H9 (cell line): ENCODE results near the gene LINGO4. TPM values are rescaled to one million over a fixed set of nuclear protein-coding genes. Genes with fewer than 3 reads are reported as not detected.

Experiments
- DNase-seq: peaks from one replicate; pipeline ENCODE4 v3.0.0-alpha.2; 2017
- H2AFZ ChIP-seq: one replicate; pipeline ENCODE4 v1.6.1; 2013; ENCODE audit warnings: mild to moderate bottlenecking, low read length, control low read depth, moderate library complexity
- H2AK5ac ChIP-seq: 2 replicates; pipeline ENCODE4 v1.6.1; 2013; ENCODE audit warnings: low read length, control low read depth, mixed read lengths; ENCODE audit not compliant: insufficient read length
- H2BK120ac ChIP-seq: one replicate; pipeline ENCODE4 v1.6.1; 2013; ENCODE audit warnings: low read depth, mild to moderate bottlenecking, low read length, control low read depth, inconsistent platforms; ENCODE audit not compliant: poor library complexity, severe bottlenecking
- H2BK12ac ChIP-seq: 2 replicates; pipeline ENCODE4 v1.6.1; 2013; ENCODE audit warnings: low read length, control low read depth, mixed read lengths, low read depth; ENCODE audit not compliant: insufficient read length
- H2BK15ac ChIP-seq: 2 replicates; pipeline ENCODE4 v1.6.1; 2013; ENCODE audit warnings: low read depth, low read length, control low read depth
- H2BK20ac ChIP-seq: one replicate; pipeline ENCODE4 v1.6.1; 2013; ENCODE audit warnings: low read depth, mild to moderate bottlenecking, low read length, control low read depth, inconsistent platforms; ENCODE audit not compliant: poor library complexity, severe bottlenecking
- H2BK5ac ChIP-seq: 2 replicates; pipeline ENCODE4 v1.6.1; 2013; ENCODE audit warnings: low read length, control low read depth, mixed read lengths; ENCODE audit not compliant: insufficient read length
- H3K14ac ChIP-seq: 2 replicates; pipeline ENCODE4 v1.6.1; 2013; ENCODE audit warnings: low read length, control low read depth; ENCODE audit not compliant: insufficient read depth
- H3K18ac ChIP-seq: 2 replicates; pipeline ENCODE4 v1.6.1; 2013; ENCODE audit warnings: low read depth, mild to moderate bottlenecking, mixed read lengths, low read length, control low read depth; ENCODE audit not compliant: insufficient read length
- H3K23ac ChIP-seq: 2 replicates; pipeline ENCODE4 v1.6.1; 2013; ENCODE audit warnings: low read length, control low read depth, mixed read lengths, low read depth; ENCODE audit not compliant: insufficient read length
- H3K23me2 ChIP-seq: 2 replicates; pipeline ENCODE4 v1.6.1; 2013; ENCODE audit warnings: low read depth, mild to moderate bottlenecking, mixed read lengths, low read length, control low read depth; ENCODE audit not compliant: insufficient read length, poor library complexity, severe bottlenecking
- H3K27ac ChIP-seq: 2 replicates; pipeline ENCODE4 v1.5.1; 2013; ENCODE audit warnings: low read length, control low read depth, mixed read lengths, low read depth; ENCODE audit not compliant: insufficient read length
- H3K27me3 ChIP-seq: 2 replicates; pipeline ENCODE4 v1.6.1; 2013; ENCODE audit warnings: low read length, control low read depth, inconsistent platforms; ENCODE audit not compliant: insufficient read depth
- H3K4ac ChIP-seq: 2 replicates; pipeline ENCODE4 v1.6.1; 2013; ENCODE audit warnings: low read depth, mild to moderate bottlenecking, control low read depth, inconsistent platforms, low read length, moderate library complexity
- H3K4me1 ChIP-seq: 2 replicates; pipeline ENCODE4 v1.6.1; 2013; ENCODE audit warnings: low read length, control low read depth, inconsistent platforms; ENCODE audit not compliant: insufficient read depth
- H3K4me2 ChIP-seq: 2 replicates; pipeline ENCODE4 v1.6.1; 2013; ENCODE audit warnings: low read length, control low read depth, mixed read lengths; ENCODE audit not compliant: insufficient read length, insufficient read depth
- H3K56ac ChIP-seq: 2 replicates; pipeline ENCODE4 v1.6.1; 2013; ENCODE audit warnings: low read depth, mild to moderate bottlenecking, mixed read lengths, low read length, control low read depth; ENCODE audit not compliant: insufficient read length
- H3K79me1 ChIP-seq: 2 replicates; pipeline ENCODE4 v1.6.1; 2013; ENCODE audit warnings: low read depth, mild to moderate bottlenecking, moderate library complexity, low read length, control low read depth, inconsistent platforms; ENCODE audit not compliant: insufficient read depth, poor library complexity, severe bottlenecking
- H3K79me2 ChIP-seq: 2 replicates; pipeline ENCODE4 v1.6.1; 2013; ENCODE audit warnings: low read length, control low read depth, inconsistent platforms; ENCODE audit not compliant: insufficient read depth
- H3K9ac ChIP-seq: 2 replicates; pipeline ENCODE4 v1.6.1; 2013; ENCODE audit warnings: low read length, control low read depth, mixed read lengths; ENCODE audit not compliant: insufficient read length; ENCODE audit errors: extremely low read depth
- H3K9me3 ChIP-seq: one replicate; pipeline ENCODE4 v1.6.1; 2013; ENCODE audit warnings: low read depth, low read length, inconsistent platforms; ENCODE audit not compliant: control insufficient read depth
- H3T11ph ChIP-seq: one replicate; pipeline ENCODE4 v1.6.1; 2013; ENCODE audit warnings: mild to moderate bottlenecking, low read length, control low read depth, inconsistent platforms
- H4K20me1 ChIP-seq: one replicate; pipeline ENCODE4 v1.6.1; 2013; ENCODE audit not compliant: control insufficient read depth, insufficient read length, insufficient read depth
- H4K5ac ChIP-seq: 2 replicates; pipeline ENCODE4 v1.6.1; 2013; ENCODE audit warnings: low read depth, mild to moderate bottlenecking, mixed read lengths, low read length, control low read depth; ENCODE audit not compliant: insufficient read length
- H4K8ac ChIP-seq: replicated peaks from 2 replicates; pipeline ENCODE4 v1.6.1; 2013; ENCODE audit warnings: low read length, control low read depth, mixed read lengths, low read depth; ENCODE audit not compliant: insufficient read length
- H4K91ac ChIP-seq: 2 replicates; pipeline ENCODE4 v1.6.1; 2013; ENCODE audit warnings: low read depth, mild to moderate bottlenecking, moderate library complexity, mixed read lengths, low read length, control low read depth; ENCODE audit not compliant: insufficient read length
- H3K27ac Mint-ChIP-seq, 3 experiments: 2 replicates in 2 of 3; 3 replicates in 1 of 3; pipeline ENCODE4 v1.8.0; 2020 to 2021; ENCODE audit warnings: mixed read lengths in 3 of 3, mild to moderate bottlenecking in 1 of 3, moderate library complexity in 1 of 3
- H3K27me3 Mint-ChIP-seq: 2 replicates; pipeline ENCODE4 v1.8.0; 2021; ENCODE audit warnings: low read depth, mild to moderate bottlenecking, moderate library complexity, mixed read lengths
- H3K36me3 Mint-ChIP-seq, 3 experiments: 2 replicates in 2 of 3; 3 replicates in 1 of 3; pipeline ENCODE4 v1.8.0; 2020 to 2021; ENCODE audit warnings: low read depth in 3 of 3, mixed read lengths in 3 of 3; ENCODE audit not compliant: insufficient read depth in 1 of 3
- H3K4me1 Mint-ChIP-seq, 2 experiments: 2 replicates each; pipeline ENCODE4 v1.8.0; 2020; ENCODE audit warnings: mixed read lengths in 2 of 2
- H3K4me3 Mint-ChIP-seq, 2 experiments: 2 replicates in 1 of 2; 3 replicates in 1 of 2; pipeline ENCODE4 v1.8.0; 2020 to 2021; ENCODE audit warnings: mild to moderate bottlenecking in 2 of 2, mixed read lengths in 2 of 2, moderate library complexity in 1 of 2
- H3K9me3 Mint-ChIP-seq, 2 experiments: 2 replicates in 1 of 2; 3 replicates in 1 of 2; pipeline ENCODE4 v1.8.0; 2020; ENCODE audit warnings: mild to moderate bottlenecking in 2 of 2, mixed read lengths in 2 of 2, moderate library complexity in 1 of 2
- WGBS: extraction: QIAGEN DNeasy Blood & Tissue Kit; methylation state at CpG from one replicate; pipeline ENCODE4 v1.1.7; 2013; ENCODE audit warnings: missing lambda C conversion rate, low lambda C conversion rate, mixed read lengths; ENCODE audit not compliant: insufficient read length; ENCODE audit errors: extremely low coverage; 5-methylcytosine and 5-hydroxymethylcytosine counted together
- total RNA-seq: library from RNA; stranded (reverse); gene quantifications from 2 replicates; pipeline ENCODE4 v1.2.1, GENCODE V29; 2021
- TF ChIP-seq, protein P1 (sequence below): fragments of 200-600 bp; sonication (generic); conservative IDR thresholded peaks from 3 replicates; pipeline ENCODE4 v1.8.0; 2021; ENCODE audit warnings: antibody characterized with exemption, mild to moderate bottlenecking

The LINGO4 gene
- total RNA-seq, 1 experiment from 2014 or later, result not detected

DNA sequence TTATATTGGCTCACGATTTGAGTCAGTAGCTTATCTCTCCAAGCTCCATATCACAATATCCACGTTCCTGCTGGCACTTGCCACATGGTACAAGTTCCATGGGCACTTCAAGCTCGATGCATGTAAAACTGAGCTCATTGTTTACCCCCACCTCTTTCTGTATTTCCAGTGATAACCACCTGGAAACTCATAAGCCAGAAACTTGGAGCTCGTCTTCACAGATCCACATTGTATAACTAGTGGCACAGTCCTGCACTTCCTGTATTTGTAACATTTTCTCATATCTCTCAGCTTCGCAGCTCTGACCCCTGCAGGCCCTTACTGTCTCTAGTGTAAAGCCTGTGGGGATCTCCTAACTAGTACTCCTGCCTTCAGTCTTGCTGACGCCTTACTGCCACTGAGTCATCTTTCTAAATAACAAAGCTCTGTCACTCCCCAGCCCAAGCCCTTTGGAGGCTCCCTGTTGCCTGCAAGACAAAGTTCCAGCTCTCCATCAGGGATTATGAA is 40.9 kb upstream of the LINGO4 start:
- Histone ChIP-seq H3K4ac (no peak overlapping the region), H3T11ph (no peak overlapping the region), H3K9ac (no peak overlapping the region), H2BK15ac (no peak overlapping the region), H2AK5ac (no peak overlapping the region), H3K56ac (no peak overlapping the region), H3K4me2 (no peak overlapping the region), H2BK120ac (no peak overlapping the region), H3K14ac (no peak overlapping the region), H3K9me3 (no peaks in the 10 kb centered on the region), H4K5ac (no peak overlapping the region), H3K4me1 (peaks cover 3% of the 10 kb centered on the region; the same call in 1 of the 2 replicates), H3K27me3 (no peaks in the 10 kb centered on the region), H3K23me2 (no peaks in the 10 kb centered on the region), H3K79me2 (no peaks in the 10 kb centered on the region), H3K27ac (no peak overlapping the region), H3K23ac (no peak overlapping the region), H2BK20ac (no peak overlapping the region), H4K20me1 (no peaks in the 10 kb centered on the region), H3K18ac (no peak overlapping the region), H2BK12ac (no peak overlapping the region), H4K8ac (no peak overlapping the region), H3K79me1 (no peaks in the 10 kb centered on the region), H4K91ac (no peak overlapping the region), H2BK5ac (no peak overlapping the region), H2AFZ (no peak overlapping the region)
- Mint-ChIP-seq H3K36me3 (peaks cover 0 to 13% (median 0%) of the 10 kb centered on the region in 3 experiments; a peak in 1 of 7 replicates), H3K9me3 (no peaks in the 10 kb centered on the region), H3K4me1 (peaks cover 20 to 26% of the 10 kb centered on the region in 2 experiments), H3K27me3 (peaks cover 31% of the 10 kb centered on the region), H3K4me3 (peak overlapping the region in 1 of 2 experiments; percentile 6; a peak in 1 of 5 replicates), H3K27ac (peak overlapping the region; percentile 17 to 92 (median 29); a peak in 5 of 7 replicates)
- DNase-seq, result peak; percentile 68
- TF ChIP-seq, protein P1, sequence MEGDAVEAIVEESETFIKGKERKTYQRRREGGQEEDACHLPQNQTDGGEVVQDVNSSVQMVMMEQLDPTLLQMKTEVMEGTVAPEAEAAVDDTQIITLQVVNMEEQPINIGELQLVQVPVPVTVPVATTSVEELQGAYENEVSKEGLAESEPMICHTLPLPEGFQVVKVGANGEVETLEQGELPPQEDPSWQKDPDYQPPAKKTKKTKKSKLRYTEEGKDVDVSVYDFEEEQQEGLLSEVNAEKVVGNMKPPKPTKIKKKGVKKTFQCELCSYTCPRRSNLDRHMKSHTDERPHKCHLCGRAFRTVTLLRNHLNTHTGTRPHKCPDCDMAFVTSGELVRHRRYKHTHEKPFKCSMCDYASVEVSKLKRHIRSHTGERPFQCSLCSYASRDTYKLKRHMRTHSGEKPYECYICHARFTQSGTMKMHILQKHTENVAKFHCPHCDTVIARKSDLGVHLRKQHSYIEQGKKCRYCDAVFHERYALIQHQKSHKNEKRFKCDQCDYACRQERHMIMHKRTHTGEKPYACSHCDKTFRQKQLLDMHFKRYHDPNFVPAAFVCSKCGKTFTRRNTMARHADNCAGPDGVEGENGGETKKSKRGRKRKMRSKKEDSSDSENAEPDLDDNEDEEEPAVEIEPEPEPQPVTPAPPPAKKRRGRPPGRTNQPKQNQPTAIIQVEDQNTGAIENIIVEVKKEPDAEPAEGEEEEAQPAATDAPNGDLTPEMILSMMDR, result peak; percentile 42; the same call in 2 of the 3 replicates
- no CpG with 5 or more reads among the region's 6 CpGs for WGBS
